GM12874 (cell line): ENCODE data around the gene KLHL5.

Experiments used
- TF ChIP-seq, protein P1 (sequence below): IDR thresholded peaks from 2 replicates; pipeline ENCODE4 v1.5.1; 2011; ENCODE audit warnings: low read depth, mild to moderate bottlenecking, control low read depth, low read length, moderate library complexity; ENCODE audit not compliant: insufficient read depth

The KLHL5 gene

GRCh38 chr4:39169426-39169825 lies 107.4 kb downstream of the KLHL5 start:
- TF ChIP-seq, protein P1, sequence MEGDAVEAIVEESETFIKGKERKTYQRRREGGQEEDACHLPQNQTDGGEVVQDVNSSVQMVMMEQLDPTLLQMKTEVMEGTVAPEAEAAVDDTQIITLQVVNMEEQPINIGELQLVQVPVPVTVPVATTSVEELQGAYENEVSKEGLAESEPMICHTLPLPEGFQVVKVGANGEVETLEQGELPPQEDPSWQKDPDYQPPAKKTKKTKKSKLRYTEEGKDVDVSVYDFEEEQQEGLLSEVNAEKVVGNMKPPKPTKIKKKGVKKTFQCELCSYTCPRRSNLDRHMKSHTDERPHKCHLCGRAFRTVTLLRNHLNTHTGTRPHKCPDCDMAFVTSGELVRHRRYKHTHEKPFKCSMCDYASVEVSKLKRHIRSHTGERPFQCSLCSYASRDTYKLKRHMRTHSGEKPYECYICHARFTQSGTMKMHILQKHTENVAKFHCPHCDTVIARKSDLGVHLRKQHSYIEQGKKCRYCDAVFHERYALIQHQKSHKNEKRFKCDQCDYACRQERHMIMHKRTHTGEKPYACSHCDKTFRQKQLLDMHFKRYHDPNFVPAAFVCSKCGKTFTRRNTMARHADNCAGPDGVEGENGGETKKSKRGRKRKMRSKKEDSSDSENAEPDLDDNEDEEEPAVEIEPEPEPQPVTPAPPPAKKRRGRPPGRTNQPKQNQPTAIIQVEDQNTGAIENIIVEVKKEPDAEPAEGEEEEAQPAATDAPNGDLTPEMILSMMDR = no peak

DNA sequence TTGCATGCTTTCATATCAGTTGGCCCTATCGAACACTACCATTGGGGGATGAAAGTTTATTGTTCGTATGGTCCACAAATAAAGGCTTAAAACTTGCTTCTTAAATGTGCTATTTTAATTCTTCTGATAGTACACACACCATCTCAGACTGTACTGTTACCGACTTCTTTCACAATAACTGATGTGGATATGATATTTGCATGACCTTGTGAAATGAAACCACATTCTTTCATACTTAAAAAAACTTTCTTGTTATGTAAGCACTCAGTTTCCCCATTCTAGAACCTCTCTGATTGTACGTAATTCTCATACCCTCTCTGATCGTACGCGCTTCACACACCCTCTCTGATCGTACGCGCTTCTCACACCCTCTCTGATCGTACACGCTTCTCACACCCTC lies 108.3 kb downstream of the KLHL5 start:
- TF ChIP-seq, protein P1 = no peak
